ENCODE measurements around the gene RNLS.

Gene RNLS

GRCh38 chr10:88482220-88482619 is 100.9 kb downstream of the RNLS start:
- no peak for DNase-seq (ENCODE audit: low read depth in 3 of 3, low spot score in 1 of 3)

GRCh38 chr10:88478256-88478655 is 104.9 kb downstream of the RNLS start:
- DNase-seq (ENCODE audit: low read depth in 3 of 3, low spot score in 1 of 3) = no peak

GRCh38 chr10:88477343-88478085 is 105.6 kb downstream of the RNLS start:
- DNase-seq (ENCODE audit: low read depth in 3 of 3, low spot score in 1 of 3) = no peak

- DNase-seq (ENCODE audit: low read depth in 3 of 3, low spot score in 1 of 3) = no peak
Observed at GRCh38 chr10:88474884-88475844, 108.0 kb downstream of the RNLS start.

GRCh38 chr10:88473989-88474883 is 108.9 kb downstream of the RNLS start:
- DNase-seq (ENCODE audit: low read depth in 3 of 3, low spot score in 1 of 3) = no peak

GRCh38 chr10:88472540-88472939 is 110.6 kb downstream of the RNLS start:
- no peak for DNase-seq (ENCODE audit: low read depth in 3 of 3, low spot score in 1 of 3)

- DNase-seq (ENCODE audit: low read depth in 3 of 3, low spot score in 1 of 3) = no peak
Observed at GRCh38 chr10:88471899-88472298, 111.2 kb downstream of the RNLS start.

GRCh38 chr10:88467835-88468485 is 115.2 kb downstream of the RNLS start:
- no peak for DNase-seq (ENCODE audit: low read depth in 3 of 3, low spot score in 1 of 3)

- no peak for DNase-seq (ENCODE audit: low read depth in 3 of 3, low spot score in 1 of 3)
Observed at GRCh38 chr10:88466786-88467185, 116.3 kb downstream of the RNLS start.

GRCh38 chr10:88465765-88466164 is 117.4 kb downstream of the RNLS start:
- DNase-seq (ENCODE audit: low read depth in 3 of 3, low spot score in 1 of 3) = no peak

- no peak for DNase-seq (ENCODE audit: low read depth in 3 of 3, low spot score in 1 of 3)
Observed at GRCh38 chr10:88463811-88464210, 119.3 kb downstream of the RNLS start.

GRCh38 chr10:88461426-88461825 is 121.7 kb downstream of the RNLS start:
- DNase-seq (ENCODE audit: low read depth in 3 of 3, low spot score in 1 of 3) = no peak

- no peak for DNase-seq (ENCODE audit: low read depth in 3 of 3, low spot score in 1 of 3)
Observed at GRCh38 chr10:88459530-88459929, 123.6 kb downstream of the RNLS start.

GRCh38 chr10:88458209-88458608 is 124.9 kb downstream of the RNLS start:
- no peak for DNase-seq (ENCODE audit: low read depth in 3 of 3, low spot score in 1 of 3)

- no peak for DNase-seq (ENCODE audit: low read depth in 3 of 3, low spot score in 1 of 3)
Observed at GRCh38 chr10:88457660-88458059, 125.5 kb downstream of the RNLS start.

- no peak for DNase-seq (ENCODE audit: low read depth in 3 of 3, low spot score in 1 of 3)
Observed at GRCh38 chr10:88456730-88457129, 126.4 kb downstream of the RNLS start.

- DNase-seq (ENCODE audit: low read depth in 3 of 3, low spot score in 1 of 3) = no peak
Observed at GRCh38 chr10:88455831-88456230, 127.3 kb downstream of the RNLS start.

- DNase-seq (ENCODE audit: low read depth in 3 of 3, low spot score in 1 of 3) = no peak
Observed at GRCh38 chr10:88450201-88450600, 132.9 kb downstream of the RNLS start.

GRCh38 chr10:88442716-88443115 is 140.4 kb downstream of the RNLS start:
- no peak for DNase-seq (ENCODE audit: low read depth in 3 of 3, low spot score in 1 of 3)

- DNase-seq (ENCODE audit: low read depth in 3 of 3, low spot score in 1 of 3) = no peak
Observed at GRCh38 chr10:88440541-88440940, 142.6 kb downstream of the RNLS start.

- no peak for DNase-seq (ENCODE audit: low read depth in 3 of 3, low spot score in 1 of 3)
Observed at GRCh38 chr10:88439932-88440331, 143.2 kb downstream of the RNLS start.

Data from stimulated activated CD4-positive, alpha-beta T cell treated with anti-CD3 and anti-CD28 coated beads, TNF-alpha, amount 100 ng/mL, for 1 hour (primary cell).